ENCODE data around the gene TLR4. TPM values are rescaled to one million over a fixed set of nuclear protein-coding genes. Genes with fewer than 3 reads are reported as not detected.

Gene TLR4
- total RNA-seq, 1 donor from 2014 or later: 9.1 TPM

- Histone ChIP-seq H4K20me1 (ENCODE audit: insufficient read depth, low read length) (no peaks in the 10 kb centered on the region), H3K27me3 (ENCODE audit: insufficient read depth, low read length) (no peaks in the 10 kb centered on the region), H3K4me1 (ENCODE audit: insufficient read depth, low read length) (no peaks in the 10 kb centered on the region), H3K27ac (ENCODE audit: low read depth, low read length) (no peak overlapping the region), H3K4me2 (ENCODE audit: low read length) (no peak overlapping the region), H2AFZ (ENCODE audit: low read depth, low read length) (no peak overlapping the region), H3K4me3 (ENCODE audit: insufficient read depth, low read depth, low read length) (no peak overlapping the region), H3K36me3 (ENCODE audit: insufficient read depth, low read length) (no peaks in the 10 kb centered on the region), H3K9ac (ENCODE audit: low read length) (no peak overlapping the region), H3K9me3 (ENCODE audit: insufficient read depth, low read depth, low read length) (no peaks in the 10 kb centered on the region), H3K79me2 (ENCODE audit: insufficient read depth, low read length) (no peaks in the 10 kb centered on the region)
- TF ChIP-seq EZH2 (IDR thresholded peaks at IDR 0.05; ENCODE audit: insufficient read depth, low read length) (no peak), CTCF (IDR thresholded peaks at IDR 0.05; ENCODE audit: insufficient read depth, low read depth, low read length) (no peak)
- H3K27me3 Mint-ChIP-seq (ENCODE audit: low read depth, unreplicated experiment): no peaks in the 10 kb centered on the region
- FAIRE-seq (no peak), DNase-seq (ENCODE audit: low read depth) (no peak)
- H3K9me3 Mint-ChIP-seq (ENCODE audit: unreplicated experiment): peaks cover 11% of the 10 kb centered on the region
- no peaks in the 10 kb centered on the region for H3K4me1 Mint-ChIP-seq (ENCODE audit: low read depth, unreplicated experiment)
- H3K36me3 Mint-ChIP-seq (ENCODE audit: low read depth, unreplicated experiment): no peaks in the 10 kb centered on the region
- H3K27ac Mint-ChIP-seq (ENCODE audit: unreplicated experiment): no peak overlapping the region
- H3K4me3 Mint-ChIP-seq (ENCODE audit: unreplicated experiment): no peak overlapping the region
Observed at GRCh38 chr9:117697046-117697445, 7.2 kb upstream of the TLR4 start.

GRCh38 chr9:117703537-117703936 lies 666 bp upstream of the TLR4 start:
- H3K27me3 Mint-ChIP-seq (ENCODE audit: low read depth, unreplicated experiment): no peaks in the 10 kb centered on the region
- TF ChIP-seq EZH2 (IDR thresholded peaks at IDR 0.05; ENCODE audit: insufficient read depth, low read length) (no peak), CTCF (IDR thresholded peaks at IDR 0.05; ENCODE audit: insufficient read depth, low read depth, low read length) (no peak)
- peaks cover 3% of the 10 kb centered on the region for H3K9me3 Mint-ChIP-seq (ENCODE audit: unreplicated experiment)
- H4K20me1 ChIP-seq (ENCODE audit: insufficient read depth, low read length): peaks cover 26% of the 10 kb centered on the region
- H3K27ac Mint-ChIP-seq (ENCODE audit: unreplicated experiment): peak overlapping the region; percentile 88
- H3K27ac ChIP-seq (ENCODE audit: low read depth, low read length): peak overlapping the region; percentile 87
- no peaks in the 10 kb centered on the region for H3K27me3 ChIP-seq (ENCODE audit: insufficient read depth, low read length)
- peak overlapping the region; percentile 74 for H3K4me3 ChIP-seq (ENCODE audit: insufficient read depth, low read depth, low read length)
- peak; percentile 72 for FAIRE-seq
- H3K36me3 Mint-ChIP-seq (ENCODE audit: low read depth, unreplicated experiment): no peaks in the 10 kb centered on the region
- no peak for DNase-seq (ENCODE audit: low read depth)
- H3K9me3 ChIP-seq (ENCODE audit: insufficient read depth, low read depth, low read length): no peaks in the 10 kb centered on the region
- H3K4me2 ChIP-seq (ENCODE audit: low read length): peak overlapping the region; percentile 90
- H3K36me3 ChIP-seq (ENCODE audit: insufficient read depth, low read length): peaks cover 2% of the 10 kb centered on the region
- peak overlapping the region; percentile 76 for H3K4me3 Mint-ChIP-seq (ENCODE audit: unreplicated experiment)
- peaks cover 43% of the 10 kb centered on the region for H3K79me2 ChIP-seq (ENCODE audit: insufficient read depth, low read length)
- H3K4me1 Mint-ChIP-seq (ENCODE audit: low read depth, unreplicated experiment): peaks cover 22% of the 10 kb centered on the region
- peak overlapping the region; percentile 10 for H2AFZ ChIP-seq (ENCODE audit: low read depth, low read length)
- H3K4me1 ChIP-seq (ENCODE audit: insufficient read depth, low read length): peaks cover 18% of the 10 kb centered on the region
- peak overlapping the region; percentile 86 for H3K9ac ChIP-seq (ENCODE audit: low read length)

- no peak for TF ChIP-seq EZH2 (IDR thresholded peaks at IDR 0.05; ENCODE audit: insufficient read depth, low read length)
- H3K9me3 Mint-ChIP-seq (ENCODE audit: unreplicated experiment): peaks cover 3% of the 10 kb centered on the region
- FAIRE-seq (no peak), DNase-seq (ENCODE audit: low read depth) (no peak)
- peak overlapping the region; percentile 90 for H3K4me2 ChIP-seq (ENCODE audit: low read length)
- no peaks in the 10 kb centered on the region for H3K36me3 Mint-ChIP-seq (ENCODE audit: low read depth, unreplicated experiment)
- H3K9ac ChIP-seq (ENCODE audit: low read length): peak overlapping the region; percentile 86
- H2AFZ ChIP-seq (ENCODE audit: low read depth, low read length): peak overlapping the region; percentile 37
- H3K4me1 Mint-ChIP-seq (ENCODE audit: low read depth, unreplicated experiment): peaks cover 22% of the 10 kb centered on the region
- peaks cover 31% of the 10 kb centered on the region for H4K20me1 ChIP-seq (ENCODE audit: insufficient read depth, low read length)
- peak overlapping the region; percentile 87 for H3K27ac ChIP-seq (ENCODE audit: low read depth, low read length)
- H3K27me3 ChIP-seq (ENCODE audit: insufficient read depth, low read length): no peaks in the 10 kb centered on the region
- H3K36me3 ChIP-seq (ENCODE audit: insufficient read depth, low read length): peaks cover 9% of the 10 kb centered on the region
- H3K4me3 Mint-ChIP-seq (ENCODE audit: unreplicated experiment): peak overlapping the region; percentile 76
- H3K9me3 ChIP-seq (ENCODE audit: insufficient read depth, low read depth, low read length): no peaks in the 10 kb centered on the region
- H3K27ac Mint-ChIP-seq (ENCODE audit: unreplicated experiment): peak overlapping the region; percentile 88
- H3K4me3 ChIP-seq (ENCODE audit: insufficient read depth, low read depth, low read length): peak overlapping the region; percentile 74
- peaks cover 18% of the 10 kb centered on the region for H3K4me1 ChIP-seq (ENCODE audit: insufficient read depth, low read length)
- no peaks in the 10 kb centered on the region for H3K27me3 Mint-ChIP-seq (ENCODE audit: low read depth, unreplicated experiment)
- peaks cover 52% of the 10 kb centered on the region for H3K79me2 ChIP-seq (ENCODE audit: insufficient read depth, low read length)
Observed at GRCh38 chr9:117704597-117704996, 394 bp downstream of the TLR4 start.
